HepG2 (cell line): Measurements from ENCODE around the gene PACS2. TPM values are rescaled to one million over a fixed set of nuclear protein-coding genes. Genes with fewer than 3 reads are reported as not detected.
"Not testable (repeated sequence)": the region's sequence is repeated elsewhere in the genome, so short reads cannot be mapped to it uniquely, and the experiment has no call there.

Experiments used
- ATAC-seq: fragments of 200-7000 bp; cut with Tn5 transposase; 3 replicates; pipeline ENCODE4 v1.9.1; 2020; ENCODE audit warnings: mild to moderate bottlenecking, moderate library complexity
- BruUV-seq: library from RNA; stranded (reverse); fragments of 400-500 nt; replicated peaks from 2 replicates; lab custom pipeline; 2021; lab: Mats Ljungman, UMichigan
- CTCF ChIA-PET: fragments of 300-600 bp; formaldehyde crosslinking; extraction: SDS; loops from one replicate; lab custom pipeline; 2021; ENCODE audit warnings: low total read pairs, inconsistent platforms, low intra/inter-chr PET ratio; lab: Yijun Ruan, JAX
- POLR2A ChIA-PET: fragments of 350-600 bp; sonication (Branson Sonifier 250); formaldehyde crosslinking; loops from one replicate; lab custom pipeline; 2020; ENCODE audit warnings: antibody characterized with exemption, inconsistent platforms; lab: Yijun Ruan, JAX
- DNase-seq: peaks from one replicate; pipeline ENCODE4 v3.0.0-alpha.2; 2015; ENCODE audit warnings: low spot score
- FAIRE-seq: peaks from 3 replicates; lab custom pipeline; 2011; peaks lifted over from hg19 to GRCh38; lab: Jason Lieb, UNC
- H2AFZ ChIP-seq: one replicate; pipeline ENCODE4 v1.6.1; 2011; ENCODE audit warnings: low read length, inconsistent platforms
- H3K27ac ChIP-seq: fragments of 300-600 bp; 3 replicates; pipeline ENCODE4 v1.8.0; 2011; ENCODE audit warnings: mixed run types, mild to moderate bottlenecking, mixed read lengths, low read length, inconsistent platforms; ENCODE audit not compliant: insufficient read depth; ENCODE audit errors: extremely low read length
- H3K27me3 ChIP-seq, 2 experiments: fragments of 200-600 bp in 1 of 2; 2 replicates in 1 of 2; 3 replicates in 1 of 2; pipeline versions ENCODE4 v1.6.0 to v1.8.0; 2011; ENCODE audit warnings: low read length in 2 of 2, mild to moderate bottlenecking in 2 of 2, moderate library complexity in 2 of 2, inconsistent platforms in 1 of 2; ENCODE audit not compliant: insufficient read depth in 2 of 2, control insufficient read depth in 1 of 2
- H3K36me3 ChIP-seq, 2 experiments: fragments of 200-600 bp in 1 of 2; replicated peaks in 1 of 2; 2 replicates in 1 of 2; 3 replicates in 1 of 2; pipeline versions ENCODE4 v1.5.1 to v1.8.0; 2011; ENCODE audit warnings: low read length in 2 of 2, inconsistent platforms in 1 of 2; ENCODE audit not compliant: insufficient read depth in 2 of 2, control insufficient read depth in 1 of 2
- H3K4me1 ChIP-seq: 2 replicates; pipeline ENCODE4 v1.5.1; 2012; ENCODE audit warnings: low read length, inconsistent platforms; ENCODE audit not compliant: insufficient read depth
- H3K4me2 ChIP-seq: 2 replicates; pipeline ENCODE4 v1.6.0; 2011; ENCODE audit warnings: low read depth, low read length, inconsistent platforms
- H3K4me3 ChIP-seq, 3 experiments: fragments of 200-600 bp in 1 of 3; sonication (generic), shearing (Covaris generic) in 1 of 3; replicated peaks in 1 of 3; 2 replicates each; pipeline ENCODE4 v1.5.1; 2011 to 2016; ENCODE audit warnings: low read length in 3 of 3, inconsistent platforms in 2 of 3, low read depth in 2 of 3, mild to moderate bottlenecking in 2 of 3, control low read depth in 1 of 3, mixed read lengths in 1 of 3; ENCODE audit not compliant: insufficient read depth in 1 of 3
- H3K79me2 ChIP-seq: one replicate; pipeline ENCODE4 v1.6.1; 2011; ENCODE audit warnings: low read length, inconsistent platforms; ENCODE audit not compliant: insufficient read depth
- H3K9ac ChIP-seq: 2 replicates; pipeline ENCODE4 v1.6.0; 2011; ENCODE audit warnings: mild to moderate bottlenecking, low read depth, low read length, inconsistent platforms; ENCODE audit not compliant: insufficient read depth
- H3K9me3 ChIP-seq: 2 replicates; pipeline ENCODE4 v1.5.1; 2012; ENCODE audit warnings: mild to moderate bottlenecking, low read length
- H4K20me1 ChIP-seq: 2 replicates; pipeline ENCODE4 v1.6.0; 2011; ENCODE audit warnings: inconsistent platforms, mild to moderate bottlenecking, low read length, moderate library complexity; ENCODE audit not compliant: insufficient read depth
- AGO2 ChIP-seq: fragments of 200-400 bp; formaldehyde crosslinking; optimal IDR thresholded peaks from 2 replicates; pipeline ENCODE3; 2017; ENCODE audit warnings: mild to moderate bottlenecking, low read depth, low read length, moderate library complexity
- ZNF121 ChIP-seq: sonication (generic); formaldehyde crosslinking; IDR thresholded peaks from 2 replicates; pipeline ENCODE4 v1.5.0; 2020; ENCODE audit warnings: mild to moderate bottlenecking, missing genetic modification reagents
- WGBS: methylation state at CpG from one replicate; pipeline ENCODE4 v1.1.6; 2017; ENCODE audit warnings: low lambda C conversion rate; 5-methylcytosine and 5-hydroxymethylcytosine counted together
- in situ Hi-C: cut with HindIII; loops from 2 replicates; pipeline ENCODE4 v1.10.0; 2017; ENCODE audit warnings: low pct_unique_long_range_greater_than_20kb; ENCODE audit not compliant: extremely low pct_ligation_motif_present
- intact Hi-C: fragments of 100-400 bp; cut with micrococcal nuclease; formaldehyde crosslinking; loops from one replicate; pipeline ENCODE4 v1.10.0; 2022; ENCODE audit not compliant: unreplicated experiment
- polyA plus RNA-seq, 8 experiments: library from polyadenylated mRNA; depleted of rRNA in 3 of 8; stranded (reverse) in 7 of 8; unstranded in 1 of 8; fragments of >200 nt; fragmentation: Illumina TruSeq in 4 of 8; extraction: Trizol in 4 of 8; gene quantifications; 2 replicates each; pipeline versions ENCODE4 v1.2.1 to v1.2.3, GENCODE V29; 2011 to 2016; ENCODE audit warnings: low read depth in 4 of 8, missing spikeins in 1 of 8, mixed read lengths in 1 of 8; ENCODE audit not compliant: insufficient read depth in 1 of 8
- total RNA-seq, 5 experiments: library from RNA; depleted of rRNA; stranded (reverse); fragments of >200 nt; fragmentation: Illumina TruSeq; extraction: Trizol; gene quantifications; 2 replicates each; pipeline ENCODE4 v1.2.3, GENCODE V29; 2016; ENCODE audit warnings: low read depth in 1 of 5
- TF ChIP-seq, protein P1 (sequence below): sonication (generic); formaldehyde crosslinking; IDR thresholded peaks from 2 replicates; pipeline ENCODE4 v1.4.0; 2020; ENCODE audit warnings: missing genetic modification reagents

PACS2 gene
- total and polyA plus RNA-seq, 2 of the 13 experiments (the other 11 are each of a cell fraction or from before 2014, with no cell fraction given) = 23.6 to 27.6 TPM

DNA sequence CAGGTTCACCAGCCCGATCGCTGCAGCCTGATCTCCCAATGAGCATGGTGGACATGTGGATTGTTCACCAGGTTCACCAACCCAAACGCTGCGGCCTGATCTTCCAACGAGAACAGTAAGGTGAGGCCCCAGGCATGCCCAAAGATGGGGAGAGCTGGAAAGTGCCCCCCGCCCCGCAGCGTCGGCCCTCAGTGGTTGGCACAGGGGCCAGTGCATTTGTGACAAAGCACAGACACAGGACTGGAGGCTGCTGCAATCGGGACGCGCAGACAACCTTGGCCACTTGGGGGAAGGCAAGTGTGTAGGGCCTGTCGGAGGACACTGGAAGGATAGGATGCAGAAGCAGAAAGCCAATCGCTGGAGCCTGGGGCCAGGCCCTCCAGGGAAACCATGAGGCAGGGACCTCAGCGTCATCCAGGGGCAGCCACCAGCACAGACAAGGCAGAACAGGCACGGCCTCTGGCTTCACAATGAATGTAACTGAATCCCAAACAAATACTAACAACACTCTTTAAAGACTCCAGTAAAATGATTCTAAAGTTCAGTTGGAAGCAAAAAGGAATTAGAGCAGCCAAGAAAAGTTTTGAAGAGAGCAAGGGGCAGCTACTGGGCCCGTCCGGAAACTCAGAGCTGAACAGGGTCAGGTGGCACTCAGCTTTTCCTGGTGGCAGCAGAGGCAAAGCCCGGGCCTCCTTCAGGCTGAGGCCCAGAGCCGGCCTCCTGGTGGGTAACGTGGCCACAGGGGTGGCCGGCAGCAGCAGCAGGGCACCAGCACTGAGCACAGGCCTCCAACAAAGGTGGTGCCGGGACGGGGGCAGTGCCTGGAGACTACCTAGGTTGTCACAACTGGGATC, 27.1 kb upstream of the PACS2 start:
- Histone ChIP-seq H3K4me2 (no peak overlapping the region), H3K4me1 (no peaks in the 10 kb centered on the region), H3K9ac (0 out of 2 replicates have a peak overlapping the region, but pooled peaks have one; percentile 3), H2AFZ (no peak overlapping the region), H3K36me3 (peaks cover 7 to 13% of the 10 kb centered on the region in 2 experiments; a peak in 3 of 5 replicates), H4K20me1 (peaks cover 3% of the 10 kb centered on the region; the same call in 1 of the 2 replicates)
- no peak for FAIRE-seq
- DNase-seq = no peak
- BruUV-seq = no TSS peak
- 96% methylated on average over 22 of the region's 24 CpGs for WGBS
- in situ Hi-C loops = no loop called here
- TF ChIP-seq AGO2 = peak; percentile 24
- TF ChIP-seq, protein P1, sequence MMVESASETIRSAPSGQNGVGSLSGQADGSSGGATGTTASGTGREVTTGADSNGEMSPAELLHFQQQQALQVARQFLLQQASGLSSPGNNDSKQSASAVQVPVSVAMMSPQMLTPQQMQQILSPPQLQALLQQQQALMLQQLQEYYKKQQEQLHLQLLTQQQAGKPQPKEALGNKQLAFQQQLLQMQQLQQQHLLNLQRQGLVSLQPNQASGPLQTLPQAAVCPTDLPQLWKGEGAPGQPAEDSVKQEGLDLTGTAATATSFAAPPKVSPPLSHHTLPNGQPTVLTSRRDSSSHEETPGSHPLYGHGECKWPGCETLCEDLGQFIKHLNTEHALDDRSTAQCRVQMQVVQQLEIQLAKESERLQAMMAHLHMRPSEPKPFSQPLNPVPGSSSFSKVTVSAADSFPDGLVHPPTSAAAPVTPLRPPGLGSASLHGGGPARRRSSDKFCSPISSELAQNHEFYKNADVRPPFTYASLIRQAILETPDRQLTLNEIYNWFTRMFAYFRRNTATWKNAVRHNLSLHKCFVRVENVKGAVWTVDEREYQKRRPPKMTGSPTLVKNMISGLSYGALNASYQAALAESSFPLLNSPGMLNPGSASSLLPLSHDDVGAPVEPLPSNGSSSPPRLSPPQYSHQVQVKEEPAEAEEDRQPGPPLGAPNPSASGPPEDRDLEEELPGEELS (CRISPR knock-in tag) = no peak
- TF ChIP-seq, all 625 proteins: peak for 1
- intact Hi-C loops = no loop called here
- Histone ChIP-seq H3K27ac (no peak overlapping the region), H3K9me3 (no peaks in the 10 kb centered on the region), H3K4me3 (no peak overlapping the region), H3K27me3 (no peaks in the 10 kb centered on the region), H3K79me2 (peaks cover 34% of the 10 kb centered on the region)
- ChIA-PET CTCF (no interaction called here), POLR2A (interaction anchor here (1.8 kb wide), 1 partner anchor 14 kb away, joined by 7 read pairs; the partner anchor contains the start of gene BRF1)
- no peak for ATAC-seq

DNA sequence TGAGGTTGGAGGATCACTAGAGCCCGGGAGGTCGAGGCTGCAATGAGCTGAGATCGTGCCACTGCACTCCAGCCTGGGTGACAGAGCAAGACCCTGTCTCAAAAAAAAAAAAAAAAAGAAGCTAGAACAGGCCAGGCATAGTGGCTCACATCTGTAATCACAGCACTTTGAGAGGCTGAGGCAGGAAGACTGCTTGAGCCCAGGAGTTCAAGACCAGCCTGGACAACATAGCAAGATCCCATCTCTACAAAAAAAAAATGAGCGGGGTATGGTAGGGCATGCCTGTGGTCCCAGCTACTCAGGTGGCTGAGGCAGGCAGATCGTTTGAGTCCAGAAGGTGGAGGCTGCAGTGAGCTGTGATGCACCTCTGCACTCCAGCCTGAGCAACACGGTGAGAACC, 25.6 kb upstream of the PACS2 start:
- H3K4me2 ChIP-seq, H3K27me3 ChIP-seq, CTCF ChIA-PET, H3K4me3 ChIP-seq, in situ Hi-C loops, H2AFZ ChIP-seq, DNase-seq, FAIRE-seq, H3K9me3 ChIP-seq, H4K20me1 ChIP-seq, H3K4me1 ChIP-seq, H3K9ac ChIP-seq, H3K27ac ChIP-seq, BruUV-seq, intact Hi-C loops, H3K36me3 ChIP-seq: not testable (repeated sequence)
- peak; percentile 43; the same call in 2 of the 3 replicates for ATAC-seq
- 66% methylated on average over 6 of the region's 6 CpGs for WGBS
- TF ChIP-seq ZNF121 (CRISPR knock-in tag) = peak; percentile 80
- POLR2A ChIA-PET = interaction anchor here (0.7 to 1.8 kb wide), 2 partner anchors 13 to 537 kb away, joined by 3 to 7 read pairs; partner anchors contain the start of gene BRF1
- peaks cover 41% of the 10 kb centered on the region for H3K79me2 ChIP-seq
